Measurements from ENCODE around the gene C3. TPM values are rescaled to one million over a fixed set of nuclear protein-coding genes. Genes with fewer than 3 reads are reported as not detected.

C3 gene
- total RNA-seq, 8 experiments from 2014 or later, result 0.29 to 441 (median 3.3) TPM; not detected in 1

GRCh38 chr19:6740589-6741343 is 20.3 kb upstream of the C3 start:
- Histone ChIP-seq H3K4me3 (peak overlapping the region; percentile 8 to 51 (median 45)), H3K27ac (no peak overlapping the region), H3K4me1 (replicated peaks in 1 of 2) (peaks cover 19 to 36% of the 10 kb centered on the region in 2 donors)
- in situ Hi-C loops (cut with MboI; ENCODE audit: low pct_unique_long_range_greater_than_20kb in 2 of 9, low sequenced_read_pairs in 9 of 9, unreplicated experiment in 9 of 9), result no loop called here
- 12% methylated on average over 5 of the region's 46 CpGs; no CpG with 5 or more reads in 9 of the 10 experiments for WGBS, 10 experiments
- peak in 1 of 8 experiments; percentile 0 for ATAC-seq (replicated peaks in 6 of 8)

GRCh38 chr19:6739883-6740588 is 19.6 kb upstream of the C3 start:
- in situ Hi-C loops (cut with MboI; ENCODE audit: low pct_unique_long_range_greater_than_20kb in 2 of 9, low sequenced_read_pairs in 9 of 9, unreplicated experiment in 9 of 9), result loop anchor here in 1 of 9 experiments (10.0 kb wide), 1 partner anchor 125 kb away; no protein-coding TSS in a partner anchor
- no peak overlapping the region for H3K27ac ChIP-seq
- WGBS, 10 experiments, result 0% methylated on average over 3 of the region's 34 CpGs; no CpG with 5 or more reads in 9 of the 10 experiments
- no peak for ATAC-seq (replicated peaks in 6 of 8)
- H3K4me3 ChIP-seq, result peak overlapping the region; percentile 37 to 51 (median 45)
- peaks cover 20 to 38% of the 10 kb centered on the region in 2 donors for H3K4me1 ChIP-seq (replicated peaks in 1 of 2)

GRCh38 chr19:6739390-6739882 is 19.0 kb upstream of the C3 start, which contains the start of gene TRIP10:
TSS of gene TRIP10 (plus strand) at chr19:6739680. CDS start at chr19:6739762, 82 bp downstream.
- in situ Hi-C loops (cut with MboI; ENCODE audit: low pct_unique_long_range_greater_than_20kb in 2 of 9, low sequenced_read_pairs in 9 of 9, unreplicated experiment in 9 of 9), result loop anchor here in 1 of 9 experiments (10.0 kb wide), 1 partner anchor 125 kb away; no protein-coding TSS in a partner anchor
- ATAC-seq (replicated peaks in 6 of 8), result peak in 2 of 8 experiments; percentile 0 to 2
- peak within 1 kb of the TSS; percentile 53 to 86 for H3K27ac ChIP-seq

GRCh38 chr19:6738787-6739389 is 18.4 kb upstream of the C3 start:
- in situ Hi-C loops (cut with MboI; ENCODE audit: low pct_unique_long_range_greater_than_20kb in 2 of 9, low sequenced_read_pairs in 9 of 9, unreplicated experiment in 9 of 9), result loop anchor here in 1 of 9 experiments (10.0 kb wide), 1 partner anchor 126 kb away; no protein-coding TSS in a partner anchor
- Histone ChIP-seq H3K4me3 (peak overlapping the region; percentile 37 to 51 (median 45)), H3K27ac (peak overlapping the region; percentile 53 to 86), H3K4me1 (replicated peaks in 1 of 2) (peaks cover 20 to 28% of the 10 kb centered on the region in 2 donors)
- 0 to 60% (median 3%) methylated on average over 1 to 10 of the region's 24 CpGs; no CpG with 5 or more reads in 2 of the 10 experiments for WGBS, 10 experiments
- ATAC-seq (replicated peaks in 6 of 8), result no peak

More at GRCh38 chr19:6739390-6739882, 19.0 kb upstream of the C3 start, which contains the start of gene TRIP10:
- 0% methylated on average over 1 of the region's 47 CpGs; no CpG with 5 or more reads in 9 of the 10 experiments for WGBS, 10 experiments
- Histone ChIP-seq H3K4me3 (peak within 1 kb of the TSS; percentile 37 to 51 (median 45)), H3K4me1 (replicated peaks in 1 of 2) (peaks cover 20 to 33% of the 10 kb centered on the region in 2 donors)

GRCh38 chr19:6737873-6738786 is 17.7 kb upstream of the C3 start:
- in situ Hi-C loops (cut with MboI; ENCODE audit: low pct_unique_long_range_greater_than_20kb in 2 of 9, low sequenced_read_pairs in 9 of 9, unreplicated experiment in 9 of 9), result loop anchor here in 1 of 9 experiments (10.0 kb wide), 1 partner anchor 127 kb away; no protein-coding TSS in a partner anchor
- WGBS, 10 experiments, result 0 to 35% (median 10%) methylated on average over 1 to 6 of the region's 13 CpGs; no CpG with 5 or more reads in 1 of the 10 experiments
- H3K27ac ChIP-seq, result peak overlapping the region; percentile 57 to 86
- peaks cover 20 to 26% of the 10 kb centered on the region in 2 donors for H3K4me1 ChIP-seq (replicated peaks in 1 of 2)
- ATAC-seq (replicated peaks in 6 of 8), result peak in 7 of 8 experiments; percentile 1 to 13 (median 1)
- H3K4me3 ChIP-seq, result peak overlapping the region in 1 of 5 donors; percentile 6

- 0 to 2% (median 0%) methylated on average over 1 to 9 of the region's 55 CpGs; no CpG with 5 or more reads in 6 of the 10 experiments for WGBS, 10 experiments
- in situ Hi-C loops (cut with MboI; ENCODE audit: low pct_unique_long_range_greater_than_20kb in 2 of 9, low sequenced_read_pairs in 9 of 9, unreplicated experiment in 9 of 9), result loop anchor here in 1 of 9 experiments (10.0 kb wide), 1 partner anchor 127 kb away; no protein-coding TSS in a partner anchor
These were observed 16.9 kb upstream of the C3 start, which contains the start of gene GPR108 for GRCh38 chr19:6737284-6737872. TSS of gene GPR108 (minus strand) at chr19:6737580. CDS start at chr19:6737576, 4 bp downstream.

GRCh38 chr19:6736917-6737283 is 16.4 kb upstream of the C3 start:
- in situ Hi-C loops (cut with MboI; ENCODE audit: low pct_unique_long_range_greater_than_20kb in 2 of 9, low sequenced_read_pairs in 9 of 9, unreplicated experiment in 9 of 9), result loop anchor here in 1 of 9 experiments (10.0 kb wide), 1 partner anchor 128 kb away; no protein-coding TSS in a partner anchor

More at GRCh38 chr19:6737284-6737872, 16.9 kb upstream of the C3 start, which contains the start of gene GPR108:
- Histone ChIP-seq H3K4me1 (replicated peaks in 1 of 2) (peaks cover 20 to 26% of the 10 kb centered on the region in 2 donors), H3K27ac (peak within 1 kb of the TSS; percentile 98 to 99), H3K4me3 (peak within 1 kb of the TSS; percentile 49 to 72 (median 57))
- peak; percentile 70 to 85 (median 81) for ATAC-seq (replicated peaks in 6 of 8)

GRCh38 chr19:6736169-6736916 is 15.9 kb upstream of the C3 start:
- H3K27ac ChIP-seq, result peak overlapping the region; percentile 98 to 99
- WGBS, 10 experiments, result 18 to 89% (median 55%) methylated on average over 3 to 15 of the region's 25 CpGs; no CpG with 5 or more reads in 3 of the 10 experiments
- H3K4me1 ChIP-seq (replicated peaks in 1 of 2), result peaks cover 20 to 26% of the 10 kb centered on the region in 2 donors
- peak overlapping the region; percentile 49 to 72 (median 57) for H3K4me3 ChIP-seq
- in situ Hi-C loops (cut with MboI; ENCODE audit: low pct_unique_long_range_greater_than_20kb in 2 of 9, low sequenced_read_pairs in 9 of 9, unreplicated experiment in 9 of 9), result loop anchor here in 1 of 9 experiments (10.0 kb wide), 1 partner anchor 128 kb away; no protein-coding TSS in a partner anchor
- peak; percentile 3 to 25 (median 10) for ATAC-seq (replicated peaks in 6 of 8)

More at GRCh38 chr19:6736917-6737283, 16.4 kb upstream of the C3 start:
- Histone ChIP-seq H3K4me1 (replicated peaks in 1 of 2) (peaks cover 20 to 26% of the 10 kb centered on the region in 2 donors), H3K4me3 (peak overlapping the region; percentile 49 to 72 (median 57)), H3K27ac (peak overlapping the region; percentile 98 to 99)
- WGBS, 10 experiments, result 0% methylated on average over 3 to 6 of the region's 16 CpGs; no CpG with 5 or more reads in 8 of the 10 experiments
- ATAC-seq (replicated peaks in 6 of 8), result peak in 2 of 8 experiments; percentile 0

GRCh38 chr19:6735181-6735911 is 14.9 kb upstream of the C3 start:
- in situ Hi-C loops (cut with MboI; ENCODE audit: low pct_unique_long_range_greater_than_20kb in 2 of 9, low sequenced_read_pairs in 9 of 9, unreplicated experiment in 9 of 9), result loop anchor here in 1 of 9 experiments (10.0 kb wide), 1 partner anchor 129 kb away; no protein-coding TSS in a partner anchor
- no peak for ATAC-seq (replicated peaks in 6 of 8)
- peaks cover 20 to 26% of the 10 kb centered on the region in 2 donors for H3K4me1 ChIP-seq (replicated peaks in 1 of 2)
- H3K27ac ChIP-seq, result no peak overlapping the region
- peak overlapping the region in 2 of 5 donors; percentile 57 to 72 for H3K4me3 ChIP-seq
- WGBS, 10 experiments, result 12 to 100% (median 44%) methylated on average over 1 to 7 of the region's 15 CpGs; no CpG with 5 or more reads in 3 of the 10 experiments
